HepG2 (cell line): ENCODE results near the gene ELAC1. TPM values are rescaled to one million over a fixed set of nuclear protein-coding genes. Genes with fewer than 3 reads are reported as not detected.
"Not testable (repeated sequence)": the region's sequence is repeated elsewhere in the genome, so short reads cannot be mapped to it uniquely, and the experiment has no call there.

Experiments used
- ATAC-seq: fragments of 200-7000 bp; cut with Tn5 transposase; 3 replicates; pipeline ENCODE4 v1.9.1; 2020; ENCODE audit warnings: mild to moderate bottlenecking, moderate library complexity
- BruUV-seq: library from RNA; stranded (reverse); fragments of 400-500 nt; replicated peaks from 2 replicates; lab custom pipeline; 2021; lab: Mats Ljungman, UMichigan
- CTCF ChIA-PET: fragments of 300-600 bp; formaldehyde crosslinking; extraction: SDS; loops from one replicate; lab custom pipeline; 2021; ENCODE audit warnings: low total read pairs, inconsistent platforms, low intra/inter-chr PET ratio; lab: Yijun Ruan, JAX
- POLR2A ChIA-PET: fragments of 350-600 bp; sonication (Branson Sonifier 250); formaldehyde crosslinking; loops from one replicate; lab custom pipeline; 2020; ENCODE audit warnings: antibody characterized with exemption, inconsistent platforms; lab: Yijun Ruan, JAX
- DNase-seq: peaks from one replicate; pipeline ENCODE4 v3.0.0-alpha.2; 2015; ENCODE audit warnings: low spot score
- FAIRE-seq: peaks from 3 replicates; lab custom pipeline; 2011; peaks lifted over from hg19 to GRCh38; lab: Jason Lieb, UNC
- H2AFZ ChIP-seq: one replicate; pipeline ENCODE4 v1.6.1; 2011; ENCODE audit warnings: low read length, inconsistent platforms
- H3K27ac ChIP-seq: fragments of 300-600 bp; 3 replicates; pipeline ENCODE4 v1.8.0; 2011; ENCODE audit warnings: mixed run types, mild to moderate bottlenecking, mixed read lengths, low read length, inconsistent platforms; ENCODE audit not compliant: insufficient read depth; ENCODE audit errors: extremely low read length
- H3K27me3 ChIP-seq, 2 experiments: fragments of 200-600 bp in 1 of 2; 2 replicates in 1 of 2; 3 replicates in 1 of 2; pipeline versions ENCODE4 v1.6.0 to v1.8.0; 2011; ENCODE audit warnings: low read length in 2 of 2, mild to moderate bottlenecking in 2 of 2, moderate library complexity in 2 of 2, inconsistent platforms in 1 of 2; ENCODE audit not compliant: insufficient read depth in 2 of 2, control insufficient read depth in 1 of 2
- H3K36me3 ChIP-seq, 2 experiments: fragments of 200-600 bp in 1 of 2; replicated peaks in 1 of 2; 2 replicates in 1 of 2; 3 replicates in 1 of 2; pipeline versions ENCODE4 v1.5.1 to v1.8.0; 2011; ENCODE audit warnings: low read length in 2 of 2, inconsistent platforms in 1 of 2; ENCODE audit not compliant: insufficient read depth in 2 of 2, control insufficient read depth in 1 of 2
- H3K4me1 ChIP-seq: 2 replicates; pipeline ENCODE4 v1.5.1; 2012; ENCODE audit warnings: low read length, inconsistent platforms; ENCODE audit not compliant: insufficient read depth
- H3K4me2 ChIP-seq: 2 replicates; pipeline ENCODE4 v1.6.0; 2011; ENCODE audit warnings: low read depth, low read length, inconsistent platforms
- H3K4me3 ChIP-seq, 3 experiments: fragments of 200-600 bp in 1 of 3; sonication (generic), shearing (Covaris generic) in 1 of 3; replicated peaks in 1 of 3; 2 replicates each; pipeline ENCODE4 v1.5.1; 2011 to 2016; ENCODE audit warnings: low read length in 3 of 3, inconsistent platforms in 2 of 3, low read depth in 2 of 3, mild to moderate bottlenecking in 2 of 3, control low read depth in 1 of 3, mixed read lengths in 1 of 3; ENCODE audit not compliant: insufficient read depth in 1 of 3
- H3K79me2 ChIP-seq: one replicate; pipeline ENCODE4 v1.6.1; 2011; ENCODE audit warnings: low read length, inconsistent platforms; ENCODE audit not compliant: insufficient read depth
- H3K9ac ChIP-seq: 2 replicates; pipeline ENCODE4 v1.6.0; 2011; ENCODE audit warnings: mild to moderate bottlenecking, low read depth, low read length, inconsistent platforms; ENCODE audit not compliant: insufficient read depth
- H3K9me3 ChIP-seq: 2 replicates; pipeline ENCODE4 v1.5.1; 2012; ENCODE audit warnings: mild to moderate bottlenecking, low read length
- H4K20me1 ChIP-seq: 2 replicates; pipeline ENCODE4 v1.6.0; 2011; ENCODE audit warnings: inconsistent platforms, mild to moderate bottlenecking, low read length, moderate library complexity; ENCODE audit not compliant: insufficient read depth
- ARID5B ChIP-seq: IDR thresholded peaks from 2 replicates; pipeline ENCODE4 v1.4.0; 2020; ENCODE audit warnings: mild to moderate bottlenecking, missing genetic modification reagents
- CEBPB ChIP-seq: IDR thresholded peaks from 2 replicates; pipeline ENCODE4 v1.6.1; 2011; ENCODE audit warnings: low read depth, low read length, improper control_type of control experiment, borderline replicate concordance
- CEBPG ChIP-seq: IDR thresholded peaks from 2 replicates; pipeline ENCODE4 v1.6.1; 2016
- FOSL2 ChIP-seq: sonication (generic); formaldehyde crosslinking; IDR thresholded peaks from 2 replicates; pipeline ENCODE4 v1.4.0; 2020; ENCODE audit warnings: missing genetic modification reagents
- HMG20A ChIP-seq: IDR thresholded peaks from 2 replicates; pipeline ENCODE4 v1.6.1; 2016; ENCODE audit warnings: borderline replicate concordance
- MAFK ChIP-seq, 2 experiments: IDR thresholded peaks in 1 of 2; conservative IDR thresholded peaks in 1 of 2; 2 replicates each; pipeline ENCODE4 v1.6.1; 2011; ENCODE audit warnings: improper control_type of control experiment in 2 of 2, low read length in 2 of 2
- MYC ChIP-seq: sonication (generic); formaldehyde crosslinking; IDR thresholded peaks from 2 replicates; pipeline ENCODE4 v1.9.0; 2021; ENCODE audit warnings: missing genetic modification reagents, borderline replicate concordance
- SALL1 ChIP-seq: sonication (generic); formaldehyde crosslinking; IDR thresholded peaks from 2 replicates; pipeline ENCODE4 v1.8.0; 2022; ENCODE audit warnings: mild to moderate bottlenecking, missing genetic modification reagents
- SIN3B ChIP-seq: fragments of 150-350 bp; IDR thresholded peaks from 2 replicates; pipeline ENCODE4 v1.6.1; 2014; ENCODE audit warnings: low read length
- ZNF773 ChIP-seq: sonication (generic); formaldehyde crosslinking; IDR thresholded peaks from 2 replicates; pipeline ENCODE4 v1.4.0; 2020; ENCODE audit warnings: missing genetic modification reagents, borderline replicate concordance
- ZSCAN25 ChIP-seq: sonication (generic); formaldehyde crosslinking; IDR thresholded peaks from 2 replicates; pipeline ENCODE4 v1.8.0; 2022; ENCODE audit warnings: mild to moderate bottlenecking, missing genetic modification reagents
- WGBS: methylation state at CpG from one replicate; pipeline ENCODE4 v1.1.6; 2017; ENCODE audit warnings: low lambda C conversion rate; 5-methylcytosine and 5-hydroxymethylcytosine counted together
- in situ Hi-C: cut with HindIII; loops from 2 replicates; pipeline ENCODE4 v1.10.0; 2017; ENCODE audit warnings: low pct_unique_long_range_greater_than_20kb; ENCODE audit not compliant: extremely low pct_ligation_motif_present
- intact Hi-C: fragments of 100-400 bp; cut with micrococcal nuclease; formaldehyde crosslinking; loops from one replicate; pipeline ENCODE4 v1.10.0; 2022; ENCODE audit not compliant: unreplicated experiment
- polyA plus RNA-seq, 8 experiments: library from polyadenylated mRNA; depleted of rRNA in 3 of 8; stranded (reverse) in 7 of 8; unstranded in 1 of 8; fragments of >200 nt; fragmentation: Illumina TruSeq in 4 of 8; extraction: Trizol in 4 of 8; gene quantifications; 2 replicates each; pipeline versions ENCODE4 v1.2.1 to v1.2.3, GENCODE V29; 2011 to 2016; ENCODE audit warnings: low read depth in 4 of 8, missing spikeins in 1 of 8, mixed read lengths in 1 of 8; ENCODE audit not compliant: insufficient read depth in 1 of 8
- total RNA-seq, 5 experiments: library from RNA; depleted of rRNA; stranded (reverse); fragments of >200 nt; fragmentation: Illumina TruSeq; extraction: Trizol; gene quantifications; 2 replicates each; pipeline ENCODE4 v1.2.3, GENCODE V29; 2016; ENCODE audit warnings: low read depth in 1 of 5

Gene ELAC1
- total and polyA plus RNA-seq, 2 of the 13 experiments (the other 11 are each of a cell fraction or from before 2014, with no cell fraction given), result 1.9 to 3.6 TPM

GRCh38 chr18:50970006-50970405, 2.2 kb downstream of the ELAC1 start:
- Histone ChIP-seq H3K27me3 (no peaks in the 10 kb centered on the region; a peak in 1 of 5 replicates), H2AFZ (no peak overlapping the region), H3K9ac (no peak overlapping the region), H3K27ac (no peak overlapping the region), H4K20me1 (no peaks in the 10 kb centered on the region), H3K4me2 (no peak overlapping the region), H3K4me3 (no peak overlapping the region), H3K9me3 (no peaks in the 10 kb centered on the region), H3K4me1 (peaks cover 39% of the 10 kb centered on the region), H3K36me3 (no peaks in the 10 kb centered on the region), H3K79me2 (peaks cover 8% of the 10 kb centered on the region)
- 83% methylated on average over 2 of the region's 2 CpGs for WGBS
- DNase-seq, result no peak
- FAIRE-seq, result no peak
- ATAC-seq, result no peak
- in situ Hi-C loops, result no loop called here
- BruUV-seq, result no TSS peak
- ChIA-PET POLR2A (no interaction called here), CTCF (no interaction called here)
- no peak for TF ChIP-seq ZSCAN25
- no peak for TF ChIP-seq MYC (CRISPR knock-in tag)
- no peak for TF ChIP-seq SIN3B
- TF ChIP-seq ZNF773 (CRISPR knock-in tag), result no peak
- intact Hi-C loops, result no loop called here

DNA sequence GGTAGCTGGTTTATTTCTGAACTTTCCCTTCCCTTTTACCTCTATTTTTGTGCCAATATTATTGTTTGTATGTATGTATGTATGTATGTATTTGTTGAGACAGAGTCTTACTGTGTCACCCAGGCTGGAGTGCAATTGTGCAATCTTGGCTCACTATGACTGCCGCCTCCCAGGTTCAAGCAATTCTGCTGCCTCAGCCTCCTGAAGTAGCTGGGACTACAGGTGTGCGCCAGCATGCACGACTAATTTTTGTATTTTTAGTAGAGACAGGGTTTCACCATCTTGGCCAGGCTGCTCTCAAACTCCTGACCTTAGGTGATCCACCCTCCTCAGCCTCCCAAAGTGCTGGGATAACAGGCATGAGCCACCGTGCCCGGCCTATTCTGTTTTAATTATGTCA, 4.6 kb downstream of the ELAC1 start:
- intact Hi-C loops, result loop anchor here (2.0 kb wide), 2 partner anchors 66 to 94 kb away; partner anchors contain the start of gene ME2
- H3K79me2 ChIP-seq, H3K9ac ChIP-seq, ATAC-seq, CTCF ChIA-PET, H2AFZ ChIP-seq, H3K36me3 ChIP-seq, H3K27ac ChIP-seq, in situ Hi-C loops, BruUV-seq, H4K20me1 ChIP-seq, FAIRE-seq, H3K4me3 ChIP-seq, H3K27me3 ChIP-seq: not testable (repeated sequence)
- peaks cover 14% of the 10 kb centered on the region for H3K9me3 ChIP-seq
- WGBS, result 48% methylated on average over 5 of the region's 5 CpGs
- peak; percentile 20 for DNase-seq
- peak overlapping the region; percentile 5; the same call in 1 of the 2 replicates for H3K4me2 ChIP-seq
- TF ChIP-seq HMG20A (CRISPR knock-in tag), result 0 out of 2 replicates have a peak, but pooled peaks have one; percentile 21
- 0 out of 2 replicates have a peak, but pooled peaks have one; percentile 23 for TF ChIP-seq ARID5B (CRISPR knock-in tag)
- 0 out of 4 replicates have a peak, but pooled peaks have one; percentile 12 to 20 for TF ChIP-seq MAFK (conservative IDR thresholded peaks at IDR 0.05 in 1 of 2, IDR thresholded peaks at IDR 0.05 in 1 of 2; ENCODE audit: low read length in 2 of 2)
- TF ChIP-seq CEBPB, result peak; percentile 93
- peak; percentile 90 for TF ChIP-seq CEBPG (CRISPR knock-in tag)
- peak; percentile 43; the same call in 1 of the 2 replicates for TF ChIP-seq SALL1
- TF ChIP-seq FOSL2 (CRISPR knock-in tag), result peak; percentile 56
- POLR2A ChIA-PET, result interaction anchor here (2.4 kb wide), 1 partner anchor 57 kb away, joined by 8 read pairs; the partner anchor contains the start of gene SMAD4
- H3K4me1 ChIP-seq, result peaks cover 36% of the 10 kb centered on the region
